H9 (cell line): ENCODE measurements around the gene RPIA. TPM values are rescaled to one million over a fixed set of nuclear protein-coding genes. Genes with fewer than 3 reads are reported as not detected.

Source experiments
- DNase-seq: peaks from one replicate; pipeline ENCODE4 v3.0.0-alpha.2; 2017
- H2AFZ ChIP-seq: one replicate; pipeline ENCODE4 v1.6.1; 2013; ENCODE audit warnings: mild to moderate bottlenecking, low read length, control low read depth, moderate library complexity
- H2AK5ac ChIP-seq: 2 replicates; pipeline ENCODE4 v1.6.1; 2013; ENCODE audit warnings: low read length, control low read depth, mixed read lengths; ENCODE audit not compliant: insufficient read length
- H2BK120ac ChIP-seq: one replicate; pipeline ENCODE4 v1.6.1; 2013; ENCODE audit warnings: low read depth, mild to moderate bottlenecking, low read length, control low read depth, inconsistent platforms; ENCODE audit not compliant: poor library complexity, severe bottlenecking
- H2BK12ac ChIP-seq: 2 replicates; pipeline ENCODE4 v1.6.1; 2013; ENCODE audit warnings: low read length, control low read depth, mixed read lengths, low read depth; ENCODE audit not compliant: insufficient read length
- H2BK15ac ChIP-seq: 2 replicates; pipeline ENCODE4 v1.6.1; 2013; ENCODE audit warnings: low read depth, low read length, control low read depth
- H2BK20ac ChIP-seq: one replicate; pipeline ENCODE4 v1.6.1; 2013; ENCODE audit warnings: low read depth, mild to moderate bottlenecking, low read length, control low read depth, inconsistent platforms; ENCODE audit not compliant: poor library complexity, severe bottlenecking
- H2BK5ac ChIP-seq: 2 replicates; pipeline ENCODE4 v1.6.1; 2013; ENCODE audit warnings: low read length, control low read depth, mixed read lengths; ENCODE audit not compliant: insufficient read length
- H3K14ac ChIP-seq: 2 replicates; pipeline ENCODE4 v1.6.1; 2013; ENCODE audit warnings: low read length, control low read depth; ENCODE audit not compliant: insufficient read depth
- H3K18ac ChIP-seq: 2 replicates; pipeline ENCODE4 v1.6.1; 2013; ENCODE audit warnings: low read depth, mild to moderate bottlenecking, mixed read lengths, low read length, control low read depth; ENCODE audit not compliant: insufficient read length
- H3K23ac ChIP-seq: 2 replicates; pipeline ENCODE4 v1.6.1; 2013; ENCODE audit warnings: low read length, control low read depth, mixed read lengths, low read depth; ENCODE audit not compliant: insufficient read length
- H3K23me2 ChIP-seq: 2 replicates; pipeline ENCODE4 v1.6.1; 2013; ENCODE audit warnings: low read depth, mild to moderate bottlenecking, mixed read lengths, low read length, control low read depth; ENCODE audit not compliant: insufficient read length, poor library complexity, severe bottlenecking
- H3K27ac ChIP-seq: 2 replicates; pipeline ENCODE4 v1.5.1; 2013; ENCODE audit warnings: low read length, control low read depth, mixed read lengths, low read depth; ENCODE audit not compliant: insufficient read length
- H3K27me3 ChIP-seq: 2 replicates; pipeline ENCODE4 v1.6.1; 2013; ENCODE audit warnings: low read length, control low read depth, inconsistent platforms; ENCODE audit not compliant: insufficient read depth
- H3K4ac ChIP-seq: 2 replicates; pipeline ENCODE4 v1.6.1; 2013; ENCODE audit warnings: low read depth, mild to moderate bottlenecking, control low read depth, inconsistent platforms, low read length, moderate library complexity
- H3K4me1 ChIP-seq: 2 replicates; pipeline ENCODE4 v1.6.1; 2013; ENCODE audit warnings: low read length, control low read depth, inconsistent platforms; ENCODE audit not compliant: insufficient read depth
- H3K4me2 ChIP-seq: 2 replicates; pipeline ENCODE4 v1.6.1; 2013; ENCODE audit warnings: low read length, control low read depth, mixed read lengths; ENCODE audit not compliant: insufficient read length, insufficient read depth
- H3K56ac ChIP-seq: 2 replicates; pipeline ENCODE4 v1.6.1; 2013; ENCODE audit warnings: low read depth, mild to moderate bottlenecking, mixed read lengths, low read length, control low read depth; ENCODE audit not compliant: insufficient read length
- H3K79me1 ChIP-seq: 2 replicates; pipeline ENCODE4 v1.6.1; 2013; ENCODE audit warnings: low read depth, mild to moderate bottlenecking, moderate library complexity, low read length, control low read depth, inconsistent platforms; ENCODE audit not compliant: insufficient read depth, poor library complexity, severe bottlenecking
- H3K79me2 ChIP-seq: 2 replicates; pipeline ENCODE4 v1.6.1; 2013; ENCODE audit warnings: low read length, control low read depth, inconsistent platforms; ENCODE audit not compliant: insufficient read depth
- H3K9ac ChIP-seq: 2 replicates; pipeline ENCODE4 v1.6.1; 2013; ENCODE audit warnings: low read length, control low read depth, mixed read lengths; ENCODE audit not compliant: insufficient read length; ENCODE audit errors: extremely low read depth
- H3K9me3 ChIP-seq: one replicate; pipeline ENCODE4 v1.6.1; 2013; ENCODE audit warnings: low read depth, low read length, inconsistent platforms; ENCODE audit not compliant: control insufficient read depth
- H3T11ph ChIP-seq: one replicate; pipeline ENCODE4 v1.6.1; 2013; ENCODE audit warnings: mild to moderate bottlenecking, low read length, control low read depth, inconsistent platforms
- H4K20me1 ChIP-seq: one replicate; pipeline ENCODE4 v1.6.1; 2013; ENCODE audit not compliant: control insufficient read depth, insufficient read length, insufficient read depth
- H4K5ac ChIP-seq: 2 replicates; pipeline ENCODE4 v1.6.1; 2013; ENCODE audit warnings: low read depth, mild to moderate bottlenecking, mixed read lengths, low read length, control low read depth; ENCODE audit not compliant: insufficient read length
- H4K8ac ChIP-seq: replicated peaks from 2 replicates; pipeline ENCODE4 v1.6.1; 2013; ENCODE audit warnings: low read length, control low read depth, mixed read lengths, low read depth; ENCODE audit not compliant: insufficient read length
- H4K91ac ChIP-seq: 2 replicates; pipeline ENCODE4 v1.6.1; 2013; ENCODE audit warnings: low read depth, mild to moderate bottlenecking, moderate library complexity, mixed read lengths, low read length, control low read depth; ENCODE audit not compliant: insufficient read length
- H3K27ac Mint-ChIP-seq, 3 experiments: 2 replicates in 2 of 3; 3 replicates in 1 of 3; pipeline ENCODE4 v1.8.0; 2020 to 2021; ENCODE audit warnings: mixed read lengths in 3 of 3, mild to moderate bottlenecking in 1 of 3, moderate library complexity in 1 of 3
- H3K27me3 Mint-ChIP-seq: 2 replicates; pipeline ENCODE4 v1.8.0; 2021; ENCODE audit warnings: low read depth, mild to moderate bottlenecking, moderate library complexity, mixed read lengths
- H3K36me3 Mint-ChIP-seq, 3 experiments: 2 replicates in 2 of 3; 3 replicates in 1 of 3; pipeline ENCODE4 v1.8.0; 2020 to 2021; ENCODE audit warnings: low read depth in 3 of 3, mixed read lengths in 3 of 3; ENCODE audit not compliant: insufficient read depth in 1 of 3
- H3K4me1 Mint-ChIP-seq, 2 experiments: 2 replicates each; pipeline ENCODE4 v1.8.0; 2020; ENCODE audit warnings: mixed read lengths in 2 of 2
- H3K4me3 Mint-ChIP-seq, 2 experiments: 2 replicates in 1 of 2; 3 replicates in 1 of 2; pipeline ENCODE4 v1.8.0; 2020 to 2021; ENCODE audit warnings: mild to moderate bottlenecking in 2 of 2, mixed read lengths in 2 of 2, moderate library complexity in 1 of 2
- H3K9me3 Mint-ChIP-seq, 2 experiments: 2 replicates in 1 of 2; 3 replicates in 1 of 2; pipeline ENCODE4 v1.8.0; 2020; ENCODE audit warnings: mild to moderate bottlenecking in 2 of 2, mixed read lengths in 2 of 2, moderate library complexity in 1 of 2
- WGBS: extraction: QIAGEN DNeasy Blood & Tissue Kit; methylation state at CpG from one replicate; pipeline ENCODE4 v1.1.7; 2013; ENCODE audit warnings: missing lambda C conversion rate, low lambda C conversion rate, mixed read lengths; ENCODE audit not compliant: insufficient read length; ENCODE audit errors: extremely low coverage; 5-methylcytosine and 5-hydroxymethylcytosine counted together
- total RNA-seq: library from RNA; stranded (reverse); gene quantifications from 2 replicates; pipeline ENCODE4 v1.2.1, GENCODE V29; 2021
- TF ChIP-seq, protein P1 (sequence below): fragments of 200-600 bp; sonication (generic); conservative IDR thresholded peaks from 3 replicates; pipeline ENCODE4 v1.8.0; 2021; ENCODE audit warnings: antibody characterized with exemption, mild to moderate bottlenecking

The RPIA gene
- total RNA-seq, 1 experiment from 2014 or later, result 18.6 TPM

DNA sequence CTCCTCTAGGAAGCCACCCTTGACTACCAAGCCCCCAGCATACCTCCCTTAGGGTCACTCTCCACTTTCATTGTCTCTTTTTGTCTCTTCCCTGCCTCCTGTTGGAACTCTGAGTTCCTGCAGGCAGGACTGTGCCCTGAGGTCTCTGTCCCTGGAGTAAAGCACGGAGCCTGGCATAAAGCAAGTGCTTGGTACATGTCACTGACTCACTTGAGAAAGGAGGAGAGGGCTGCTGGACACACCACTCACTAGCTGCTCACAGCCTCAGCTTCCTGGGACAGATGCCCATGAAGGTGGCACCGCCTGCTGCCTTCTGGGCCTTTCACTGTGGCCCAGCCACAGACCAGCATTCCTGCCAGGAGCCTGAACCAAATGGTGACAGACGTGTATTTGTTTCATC is 64.4 kb downstream of the RPIA start:
- H3K56ac ChIP-seq, result no peak overlapping the region
- TF ChIP-seq, protein P1, sequence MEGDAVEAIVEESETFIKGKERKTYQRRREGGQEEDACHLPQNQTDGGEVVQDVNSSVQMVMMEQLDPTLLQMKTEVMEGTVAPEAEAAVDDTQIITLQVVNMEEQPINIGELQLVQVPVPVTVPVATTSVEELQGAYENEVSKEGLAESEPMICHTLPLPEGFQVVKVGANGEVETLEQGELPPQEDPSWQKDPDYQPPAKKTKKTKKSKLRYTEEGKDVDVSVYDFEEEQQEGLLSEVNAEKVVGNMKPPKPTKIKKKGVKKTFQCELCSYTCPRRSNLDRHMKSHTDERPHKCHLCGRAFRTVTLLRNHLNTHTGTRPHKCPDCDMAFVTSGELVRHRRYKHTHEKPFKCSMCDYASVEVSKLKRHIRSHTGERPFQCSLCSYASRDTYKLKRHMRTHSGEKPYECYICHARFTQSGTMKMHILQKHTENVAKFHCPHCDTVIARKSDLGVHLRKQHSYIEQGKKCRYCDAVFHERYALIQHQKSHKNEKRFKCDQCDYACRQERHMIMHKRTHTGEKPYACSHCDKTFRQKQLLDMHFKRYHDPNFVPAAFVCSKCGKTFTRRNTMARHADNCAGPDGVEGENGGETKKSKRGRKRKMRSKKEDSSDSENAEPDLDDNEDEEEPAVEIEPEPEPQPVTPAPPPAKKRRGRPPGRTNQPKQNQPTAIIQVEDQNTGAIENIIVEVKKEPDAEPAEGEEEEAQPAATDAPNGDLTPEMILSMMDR, result no peak
- H4K91ac ChIP-seq, result no peak overlapping the region
- no peak overlapping the region for H2BK20ac ChIP-seq
- H4K8ac ChIP-seq, result no peak overlapping the region
- no peaks in the 10 kb centered on the region for H3K79me1 ChIP-seq
- Mint-ChIP-seq H3K9me3 (peaks cover 40 to 45% of the 10 kb centered on the region in 2 experiments), H3K27ac (no peak overlapping the region), H3K36me3 (peaks cover 29 to 39% (median 30%) of the 10 kb centered on the region in 3 experiments; a peak in 6 of 7 replicates), H3K4me1 (peaks cover 0 to under 1% of the 10 kb centered on the region in 2 experiments; a peak in 1 of 4 replicates), H3K4me3 (no peak overlapping the region), H3K27me3 (peaks cover 3% of the 10 kb centered on the region; the same call in 1 of the 2 replicates)
- H3K4ac ChIP-seq, result no peak overlapping the region
- no CpG with 5 or more reads among the region's 3 CpGs for WGBS
- H2AFZ ChIP-seq, result no peak overlapping the region
- no peak overlapping the region for H3T11ph ChIP-seq
- peaks cover 12% of the 10 kb centered on the region for H3K9me3 ChIP-seq
- H3K4me1 ChIP-seq, result 0 out of 2 replicates have a peak, but pooled peaks cover 3% of the 10 kb centered on the region
- H3K18ac ChIP-seq, result no peak overlapping the region
- H2BK120ac ChIP-seq, result no peak overlapping the region
- H2BK12ac ChIP-seq, result no peak overlapping the region
- no peaks in the 10 kb centered on the region for H3K79me2 ChIP-seq
- no peak overlapping the region for H4K5ac ChIP-seq
- no peaks in the 10 kb centered on the region for H3K23me2 ChIP-seq
- H2BK15ac ChIP-seq, result no peak overlapping the region
- no peak overlapping the region for H3K23ac ChIP-seq
- H3K4me2 ChIP-seq, result no peak overlapping the region
- H4K20me1 ChIP-seq, result no peaks in the 10 kb centered on the region
- DNase-seq, result no peak
- H3K27ac ChIP-seq, result no peak overlapping the region
- H2BK5ac ChIP-seq, result no peak overlapping the region
- H3K9ac ChIP-seq, result no peak overlapping the region
- no peaks in the 10 kb centered on the region for H3K27me3 ChIP-seq
- no peak overlapping the region for H2AK5ac ChIP-seq
- H3K14ac ChIP-seq, result no peak overlapping the region
